Endodermal cell (in vitro differentiated cells): ENCODE results near the gene CASZ1. TPM values are rescaled to one million over a fixed set of nuclear protein-coding genes. Genes with fewer than 3 reads are reported as not detected.

Experiments
- DNase-seq: peaks from one replicate; pipeline ENCODE4 v3.0.0-alpha.2; 2017
- H3K27ac ChIP-seq: 2 replicates; pipeline ENCODE4 v1.5.1; 2013; ENCODE audit warnings: mild to moderate bottlenecking, low read depth, low read length, moderate library complexity
- H3K27me3 ChIP-seq: 2 replicates; pipeline ENCODE4 v1.6.1; 2013; ENCODE audit warnings: mild to moderate bottlenecking, low read length, moderate library complexity; ENCODE audit not compliant: insufficient read depth, control insufficient read depth, poor library complexity, severe bottlenecking
- H3K36me3 ChIP-seq: 2 replicates; pipeline ENCODE4 v1.7.0; 2013; ENCODE audit warnings: mild to moderate bottlenecking, low read length, moderate library complexity; ENCODE audit not compliant: control insufficient read depth, insufficient read depth
- H3K4me1 ChIP-seq: one replicate; pipeline ENCODE4 v1.7.0; 2013; ENCODE audit warnings: low read length; ENCODE audit not compliant: control insufficient read depth, insufficient read depth
- H3K4me3 ChIP-seq: 2 replicates; pipeline ENCODE4 v1.5.1; 2013; ENCODE audit warnings: mild to moderate bottlenecking, low read length, moderate library complexity
- H3K9ac ChIP-seq: 2 replicates; pipeline ENCODE4 v1.6.1; 2013; ENCODE audit warnings: mild to moderate bottlenecking, low read length, moderate library complexity; ENCODE audit not compliant: poor library complexity, severe bottlenecking; ENCODE audit errors: extremely low read depth
- H3K9me3 ChIP-seq: 2 replicates; pipeline ENCODE4 v1.6.1; 2013; ENCODE audit warnings: mild to moderate bottlenecking, low read length, moderate library complexity; ENCODE audit not compliant: control insufficient read depth
- H3K27ac Mint-ChIP-seq: 2 replicates; pipeline ENCODE4 v1.8.0; 2020; ENCODE audit warnings: mixed read lengths
- H3K27me3 Mint-ChIP-seq: 2 replicates; pipeline ENCODE4 v1.8.0; 2021; ENCODE audit warnings: mild to moderate bottlenecking, mixed read lengths; ENCODE audit not compliant: insufficient read depth
- H3K36me3 Mint-ChIP-seq: 2 replicates; pipeline ENCODE4 v1.8.0; 2020; ENCODE audit warnings: low read depth, mixed read lengths
- H3K4me1 Mint-ChIP-seq: 2 replicates; pipeline ENCODE4 v1.8.0; 2020; ENCODE audit warnings: mixed read lengths
- H3K4me3 Mint-ChIP-seq: 2 replicates; pipeline ENCODE4 v1.8.0; 2020; ENCODE audit warnings: mild to moderate bottlenecking, moderate library complexity, mixed read lengths
- H3K9me3 Mint-ChIP-seq: 2 replicates; pipeline ENCODE4 v1.8.0; 2020; ENCODE audit warnings: mild to moderate bottlenecking, mixed read lengths
- CTCF ChIP-seq: fragments of 200-600 bp; sonication (generic); conservative IDR thresholded peaks from 2 replicates; pipeline ENCODE4 v1.5.0; 2021; ENCODE audit warnings: antibody characterized with exemption, mild to moderate bottlenecking
- WGBS, 2 experiments: methylation state at CpG; one replicate each; pipeline versions ENCODE4 v1.1.5 to v1.1.7; 2013; ENCODE audit warnings: missing lambda C conversion rate in 2 of 2, mixed read lengths in 1 of 2; ENCODE audit not compliant: insufficient coverage in 1 of 2, insufficient read length in 1 of 2; 5-methylcytosine and 5-hydroxymethylcytosine counted together
- total RNA-seq, 2 donors: library from RNA; stranded (reverse); fragmentation: NEBNext Ultra II Directional in 1 of 2; extraction: Animal tissue kit (Norgen Biotek cat#: 25700) in 1 of 2; gene quantifications; 2 replicates in 1 of 2; 3 replicates in 1 of 2; pipeline ENCODE4 v1.2.1, GENCODE V29; 2021

The CASZ1 gene
- total RNA-seq, 2 donors from 2014 or later, result 3.5 to 5.9 TPM

GRCh38 chr1:10839188-10839770, 42.8 kb upstream of the CASZ1 start:
- H3K9ac ChIP-seq, result no peak overlapping the region
- peak; percentile 69 for DNase-seq
- Mint-ChIP-seq H3K27me3 (peaks cover 5% of the 10 kb centered on the region), H3K4me1 (no peaks in the 10 kb centered on the region), H3K4me3 (no peak overlapping the region), H3K36me3 (no peaks in the 10 kb centered on the region), H3K27ac (no peak overlapping the region), H3K9me3 (peaks cover 9% of the 10 kb centered on the region)
- H3K4me3 ChIP-seq, result no peak overlapping the region
- H3K27me3 ChIP-seq, result no peaks in the 10 kb centered on the region
- H3K36me3 ChIP-seq, result no peaks in the 10 kb centered on the region
- peaks cover 11% of the 10 kb centered on the region for H3K9me3 ChIP-seq
- H3K27ac ChIP-seq, result no peak overlapping the region
- H3K4me1 ChIP-seq, result no peaks in the 10 kb centered on the region
- WGBS, 2 experiments, result 80 to 81% methylated on average over 8 to 9 of the region's 9 CpGs
- TF ChIP-seq CTCF, result no peak

GRCh38 chr1:10838541-10838940, 42.1 kb upstream of the CASZ1 start:
- Histone ChIP-seq H3K27me3 (no peaks in the 10 kb centered on the region), H3K36me3 (no peaks in the 10 kb centered on the region), H3K4me1 (no peaks in the 10 kb centered on the region), H3K9ac (no peak overlapping the region), H3K9me3 (peaks cover 3% of the 10 kb centered on the region), H3K27ac (no peak overlapping the region), H3K4me3 (no peak overlapping the region)
- no peaks in the 10 kb centered on the region for H3K36me3 Mint-ChIP-seq
- no peak overlapping the region for H3K27ac Mint-ChIP-seq
- peak; percentile 52 for DNase-seq
- no peaks in the 10 kb centered on the region for H3K4me1 Mint-ChIP-seq
- peaks cover 2% of the 10 kb centered on the region for H3K9me3 Mint-ChIP-seq
- H3K27me3 Mint-ChIP-seq, result peaks cover 9% of the 10 kb centered on the region
- TF ChIP-seq CTCF, result no peak
- WGBS, 2 experiments, result 90 to 93% methylated on average over 8 to 11 of the region's 11 CpGs
- no peak overlapping the region for H3K4me3 Mint-ChIP-seq

GRCh38 chr1:10836726-10837125, 40.3 kb upstream of the CASZ1 start:
- Mint-ChIP-seq H3K4me1 (no peaks in the 10 kb centered on the region), H3K4me3 (no peak overlapping the region), H3K27me3 (peaks cover 11% of the 10 kb centered on the region), H3K36me3 (no peaks in the 10 kb centered on the region), H3K9me3 (no peaks in the 10 kb centered on the region), H3K27ac (no peak overlapping the region)
- H3K27ac ChIP-seq, result no peak overlapping the region
- H3K9ac ChIP-seq, result no peak overlapping the region
- H3K4me3 ChIP-seq, result no peak overlapping the region
- WGBS, 2 experiments, result 88 to 96% methylated on average over 8 to 11 of the region's 11 CpGs
- no peaks in the 10 kb centered on the region for H3K9me3 ChIP-seq
- no peaks in the 10 kb centered on the region for H3K27me3 ChIP-seq
- peak; percentile 68 for DNase-seq
- no peak for TF ChIP-seq CTCF
- no peaks in the 10 kb centered on the region for H3K36me3 ChIP-seq
- no peaks in the 10 kb centered on the region for H3K4me1 ChIP-seq
